Cardiac fibroblast (primary cell): ENCODE measurements around the gene CHST13.
A peak's percentile ranks its signal among the peaks of the same experiment; 100 is the strongest.

Experiments
- DNase-seq, 2 donors: peaks; one replicate each; pipeline versions ENCODE4 v3.0.0 to v3.0.0-alpha.2; 2010; ENCODE audit warnings: low read depth in 2 of 2
- H3K4me3 ChIP-seq, 2 donors: replicated peaks in 1 of 2; 1 replicate in 1 of 2; 2 replicates in 1 of 2; pipeline ENCODE4 v1.5.1; 2011; ENCODE audit warnings: low read depth in 2 of 2, low read length in 2 of 2, mild to moderate bottlenecking in 2 of 2, moderate library complexity in 1 of 2
- TF ChIP-seq, protein P1 (sequence below): IDR thresholded peaks from one replicate; pipeline ENCODE4 v1.5.1; 2011; ENCODE audit warnings: low read depth, mild to moderate bottlenecking, low read length, inconsistent platforms

Gene CHST13, protein sequence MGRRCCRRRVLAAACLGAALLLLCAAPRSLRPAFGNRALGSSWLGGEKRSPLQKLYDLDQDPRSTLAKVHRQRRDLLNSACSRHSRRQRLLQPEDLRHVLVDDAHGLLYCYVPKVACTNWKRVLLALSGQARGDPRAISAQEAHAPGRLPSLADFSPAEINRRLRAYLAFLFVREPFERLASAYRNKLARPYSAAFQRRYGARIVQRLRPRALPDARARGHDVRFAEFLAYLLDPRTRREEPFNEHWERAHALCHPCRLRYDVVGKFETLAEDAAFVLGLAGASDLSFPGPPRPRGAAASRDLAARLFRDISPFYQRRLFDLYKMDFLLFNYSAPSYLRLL

GRCh38 chr3:126523745-126524428, at the start of gene CHST13:
Gene CHST13, plus strand, starts transcription at chr3:126524155. Its CDS starts 178 bp downstream, at chr3:126524333.
- peak within 1 kb of the TSS in 1 of 2 donors; percentile 4 for H3K4me3 ChIP-seq
- peak; percentile 32 to 40 for DNase-seq
- TF ChIP-seq, protein P1, sequence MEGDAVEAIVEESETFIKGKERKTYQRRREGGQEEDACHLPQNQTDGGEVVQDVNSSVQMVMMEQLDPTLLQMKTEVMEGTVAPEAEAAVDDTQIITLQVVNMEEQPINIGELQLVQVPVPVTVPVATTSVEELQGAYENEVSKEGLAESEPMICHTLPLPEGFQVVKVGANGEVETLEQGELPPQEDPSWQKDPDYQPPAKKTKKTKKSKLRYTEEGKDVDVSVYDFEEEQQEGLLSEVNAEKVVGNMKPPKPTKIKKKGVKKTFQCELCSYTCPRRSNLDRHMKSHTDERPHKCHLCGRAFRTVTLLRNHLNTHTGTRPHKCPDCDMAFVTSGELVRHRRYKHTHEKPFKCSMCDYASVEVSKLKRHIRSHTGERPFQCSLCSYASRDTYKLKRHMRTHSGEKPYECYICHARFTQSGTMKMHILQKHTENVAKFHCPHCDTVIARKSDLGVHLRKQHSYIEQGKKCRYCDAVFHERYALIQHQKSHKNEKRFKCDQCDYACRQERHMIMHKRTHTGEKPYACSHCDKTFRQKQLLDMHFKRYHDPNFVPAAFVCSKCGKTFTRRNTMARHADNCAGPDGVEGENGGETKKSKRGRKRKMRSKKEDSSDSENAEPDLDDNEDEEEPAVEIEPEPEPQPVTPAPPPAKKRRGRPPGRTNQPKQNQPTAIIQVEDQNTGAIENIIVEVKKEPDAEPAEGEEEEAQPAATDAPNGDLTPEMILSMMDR = no peak

DNA sequence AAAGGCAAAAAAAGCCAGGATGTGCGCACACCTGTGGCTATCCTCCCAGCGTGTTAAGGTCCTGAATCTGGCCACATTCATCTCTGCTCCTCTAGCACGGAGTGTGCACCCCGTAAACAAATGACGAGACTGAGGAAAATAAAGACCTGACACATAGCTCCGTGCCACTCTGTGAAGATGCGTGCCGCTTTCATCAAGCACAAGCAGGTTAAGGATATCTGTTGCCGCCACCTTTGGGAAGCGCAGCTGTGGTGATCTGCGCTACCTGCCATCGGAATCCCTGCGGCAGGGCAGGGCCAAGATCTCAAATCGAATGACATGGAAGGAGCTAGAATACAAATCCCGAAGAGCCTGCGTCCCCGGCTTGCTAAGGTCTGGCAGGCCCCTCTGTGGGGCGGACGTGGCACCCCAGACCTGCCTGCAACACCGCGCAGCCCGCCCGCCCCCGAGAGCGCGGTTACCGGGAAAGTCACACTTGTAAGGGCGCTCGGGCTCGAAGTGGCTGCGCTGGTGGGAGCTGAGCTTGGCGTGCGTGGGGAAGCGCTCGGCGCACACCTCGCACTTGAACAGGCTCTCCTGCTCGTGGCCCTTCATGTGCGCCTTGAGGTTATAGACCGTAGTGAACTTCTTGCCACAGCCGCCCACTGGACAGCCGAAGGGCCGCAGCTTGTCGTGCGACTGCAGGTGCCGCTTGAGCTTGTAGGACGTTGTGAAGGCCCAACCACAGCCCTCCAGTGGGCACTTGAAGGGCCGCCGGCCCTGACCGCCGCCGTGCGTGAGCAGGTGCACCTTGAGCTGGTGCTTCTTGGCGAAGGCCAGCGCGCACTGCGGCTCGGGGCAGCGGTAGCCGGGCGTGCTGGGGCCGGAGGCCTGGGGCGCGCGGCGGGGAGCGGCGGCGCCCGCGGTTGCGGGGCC, 49.2 kb upstream of the CHST13 start:
- peak overlapping the region; percentile 74 to 78 for H3K4me3 ChIP-seq
- TF ChIP-seq, protein P1 = peak; percentile 6
- DNase-seq = peak; percentile 40 to 56

- DNase-seq = peak; percentile 92 to 97
- TF ChIP-seq, protein P1 = no peak
- peak within 1 kb of the TSS; percentile 74 to 78 for H3K4me3 ChIP-seq
Measured at GRCh38 chr3:126475413-126476114, 48.4 kb upstream of the CHST13 start, which contains the start of gene ZXDC. Gene ZXDC, minus strand, starts transcription at chr3:126475891. Its CDS starts 26 bp downstream, at chr3:126475865.

- peak; percentile 44 to 57 for DNase-seq
- H3K4me3 ChIP-seq = peak overlapping the region; percentile 64 to 66
- TF ChIP-seq, protein P1 = no peak
Measured at GRCh38 chr3:126476166-126477060, 47.5 kb upstream of the CHST13 start.

GRCh38 chr3:126477061-126477380, 46.9 kb upstream of the CHST13 start:
- no peak for DNase-seq
- no peak overlapping the region for H3K4me3 ChIP-seq
- TF ChIP-seq, protein P1 = no peak
